ENCODE measurements around the gene SHCBP1L.

The SHCBP1L gene

GRCh38 chr1:182993746-182994145 lies 40.8 kb upstream of the SHCBP1L start:
- ChIA-PET POLR2A (no interaction called here), CTCF (interaction anchor here (0.8 kb wide), 2 partner anchors 16 kb away, joined by 3 to 4 read pairs; no protein-coding TSS in a partner anchor)
- no peak for DNase-seq (ENCODE audit: extremely low spot score)
- TF ChIP-seq, protein P1, sequence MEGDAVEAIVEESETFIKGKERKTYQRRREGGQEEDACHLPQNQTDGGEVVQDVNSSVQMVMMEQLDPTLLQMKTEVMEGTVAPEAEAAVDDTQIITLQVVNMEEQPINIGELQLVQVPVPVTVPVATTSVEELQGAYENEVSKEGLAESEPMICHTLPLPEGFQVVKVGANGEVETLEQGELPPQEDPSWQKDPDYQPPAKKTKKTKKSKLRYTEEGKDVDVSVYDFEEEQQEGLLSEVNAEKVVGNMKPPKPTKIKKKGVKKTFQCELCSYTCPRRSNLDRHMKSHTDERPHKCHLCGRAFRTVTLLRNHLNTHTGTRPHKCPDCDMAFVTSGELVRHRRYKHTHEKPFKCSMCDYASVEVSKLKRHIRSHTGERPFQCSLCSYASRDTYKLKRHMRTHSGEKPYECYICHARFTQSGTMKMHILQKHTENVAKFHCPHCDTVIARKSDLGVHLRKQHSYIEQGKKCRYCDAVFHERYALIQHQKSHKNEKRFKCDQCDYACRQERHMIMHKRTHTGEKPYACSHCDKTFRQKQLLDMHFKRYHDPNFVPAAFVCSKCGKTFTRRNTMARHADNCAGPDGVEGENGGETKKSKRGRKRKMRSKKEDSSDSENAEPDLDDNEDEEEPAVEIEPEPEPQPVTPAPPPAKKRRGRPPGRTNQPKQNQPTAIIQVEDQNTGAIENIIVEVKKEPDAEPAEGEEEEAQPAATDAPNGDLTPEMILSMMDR (IDR thresholded peaks at IDR 0.05; ENCODE audit: control extremely low read depth, extremely low read depth, low read depth, missing control alignments): no peak

DNA sequence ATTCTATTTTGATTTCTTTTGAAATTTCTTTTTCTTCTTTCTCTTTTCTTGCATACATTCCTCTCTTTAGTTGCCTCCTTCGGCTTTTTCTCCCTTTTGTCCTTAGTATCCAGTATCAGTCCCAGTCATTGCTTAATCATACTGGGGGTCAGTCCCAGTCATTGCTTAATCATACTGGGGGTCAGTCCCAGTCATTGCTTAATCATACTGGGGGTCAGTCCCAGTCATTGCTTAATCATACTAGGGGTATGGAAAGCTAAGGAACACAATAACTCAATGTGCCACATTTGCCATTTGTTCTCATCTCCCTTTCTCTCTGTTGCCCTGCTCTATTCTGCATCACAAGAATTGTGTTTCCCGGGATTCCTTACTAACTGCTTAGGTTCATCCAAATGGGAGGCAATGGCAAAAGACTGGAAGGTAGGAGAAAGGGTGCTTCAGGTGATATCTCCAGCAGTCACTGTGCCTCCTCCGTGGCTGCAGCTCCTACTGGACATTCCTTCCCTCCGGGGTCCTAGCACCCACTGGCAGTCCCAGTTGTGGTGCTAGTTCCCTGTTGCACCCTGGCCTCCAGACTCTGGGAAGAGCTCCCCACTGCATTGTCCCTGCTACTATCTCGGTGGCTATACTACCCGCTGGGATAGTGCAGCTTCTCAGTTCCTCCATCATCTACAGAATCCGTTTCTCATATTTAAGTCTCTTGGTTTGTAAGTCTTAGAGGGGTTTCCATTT lies 37.6 kb upstream of the SHCBP1L start:
- ChIA-PET CTCF (interaction anchor here (1.2 to 1.5 kb wide), 4 partner anchors 13 to 63 kb away, joined by 3 to 4 read pairs (median 4); no protein-coding TSS in a partner anchor), POLR2A (no interaction called here)
- TF ChIP-seq, protein P1 (IDR thresholded peaks at IDR 0.05; ENCODE audit: control extremely low read depth, extremely low read depth, low read depth, missing control alignments): no peak
- no peak for DNase-seq (ENCODE audit: extremely low spot score)

GRCh38 chr1:182985876-182986275 lies 32.9 kb upstream of the SHCBP1L start:
- DNase-seq (ENCODE audit: extremely low spot score): no peak
- TF ChIP-seq, protein P1 (IDR thresholded peaks at IDR 0.05; ENCODE audit: control extremely low read depth, extremely low read depth, low read depth, missing control alignments): no peak
- ChIA-PET POLR2A (no interaction called here), CTCF (no interaction called here)

GRCh38 chr1:182984621-182985020 lies 31.7 kb upstream of the SHCBP1L start:
- DNase-seq (ENCODE audit: extremely low spot score): no peak
- TF ChIP-seq, protein P1 (IDR thresholded peaks at IDR 0.05; ENCODE audit: control extremely low read depth, extremely low read depth, low read depth, missing control alignments): no peak
- POLR2A ChIA-PET: no interaction called here
- CTCF ChIA-PET: no interaction called here

- no peak for DNase-seq (ENCODE audit: extremely low spot score)
- TF ChIP-seq, protein P1 (IDR thresholded peaks at IDR 0.05; ENCODE audit: control extremely low read depth, extremely low read depth, low read depth, missing control alignments): no peak
- ChIA-PET CTCF (no interaction called here), POLR2A (no interaction called here)
Measured at GRCh38 chr1:182984138-182984537, 31.2 kb upstream of the SHCBP1L start.

DNA sequence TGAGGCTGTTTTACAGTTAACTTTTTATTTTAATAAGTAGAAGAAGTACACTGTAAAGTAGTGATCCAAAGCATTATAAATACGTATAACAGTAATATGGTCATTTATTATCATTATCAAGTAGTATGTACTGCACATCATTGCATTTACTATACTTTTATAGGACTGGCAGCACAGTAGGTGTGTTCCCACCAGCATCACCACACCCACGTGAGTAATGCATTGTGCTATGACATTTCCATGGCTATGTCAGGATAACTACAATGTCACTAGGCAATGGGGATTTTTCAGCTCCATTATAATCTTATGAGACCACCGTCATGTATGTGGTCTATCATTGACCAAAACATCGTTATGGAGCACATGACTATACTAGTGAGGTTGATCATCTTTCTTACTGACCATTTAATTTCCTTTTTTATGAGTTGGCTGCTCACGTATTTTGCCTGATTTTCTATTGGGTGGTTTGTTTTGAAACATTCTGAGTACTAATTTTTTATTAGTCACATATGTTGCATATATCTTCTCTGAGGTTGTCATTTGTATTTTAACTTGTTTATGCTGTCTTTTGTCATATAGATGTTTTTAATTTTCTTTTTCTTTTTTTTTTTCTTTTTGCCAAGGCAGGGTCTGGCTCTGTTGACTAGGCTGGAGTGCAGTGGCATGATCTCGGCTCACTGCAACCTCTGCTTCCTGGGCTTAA lies 25.3 kb upstream of the SHCBP1L start:
- POLR2A ChIA-PET: no interaction called here
- DNase-seq (ENCODE audit: extremely low spot score): no peak
- CTCF ChIA-PET: interaction anchor here (1.1 to 2.2 kb wide), 3 partner anchors 9 to 16 kb away, joined by 3 to 14 read pairs (median 4); no protein-coding TSS in a partner anchor
- TF ChIP-seq, protein P1 (IDR thresholded peaks at IDR 0.05; ENCODE audit: control extremely low read depth, extremely low read depth, low read depth, missing control alignments): no peak
